Islet precursor cell (in vitro differentiated cells): ENCODE measurements around the gene IL17F.
A peak's percentile ranks its signal among the peaks of the same experiment; 100 is the strongest.
"Not testable (repeated sequence)": the region's sequence is repeated elsewhere in the genome, so short reads cannot be mapped to it uniquely, and the experiment has no call there.

Experiments used
- DNase-seq: peaks from one replicate; pipeline ENCODE4 v3.0.0-alpha.2; 2018

IL17F gene

GRCh38 chr6:52243282-52243893 lies 912 bp downstream of the IL17F start:
- no peak for DNase-seq

- no peak for DNase-seq
Measured at GRCh38 chr6:52241819-52242218, 2.5 kb downstream of the IL17F start.

DNA sequence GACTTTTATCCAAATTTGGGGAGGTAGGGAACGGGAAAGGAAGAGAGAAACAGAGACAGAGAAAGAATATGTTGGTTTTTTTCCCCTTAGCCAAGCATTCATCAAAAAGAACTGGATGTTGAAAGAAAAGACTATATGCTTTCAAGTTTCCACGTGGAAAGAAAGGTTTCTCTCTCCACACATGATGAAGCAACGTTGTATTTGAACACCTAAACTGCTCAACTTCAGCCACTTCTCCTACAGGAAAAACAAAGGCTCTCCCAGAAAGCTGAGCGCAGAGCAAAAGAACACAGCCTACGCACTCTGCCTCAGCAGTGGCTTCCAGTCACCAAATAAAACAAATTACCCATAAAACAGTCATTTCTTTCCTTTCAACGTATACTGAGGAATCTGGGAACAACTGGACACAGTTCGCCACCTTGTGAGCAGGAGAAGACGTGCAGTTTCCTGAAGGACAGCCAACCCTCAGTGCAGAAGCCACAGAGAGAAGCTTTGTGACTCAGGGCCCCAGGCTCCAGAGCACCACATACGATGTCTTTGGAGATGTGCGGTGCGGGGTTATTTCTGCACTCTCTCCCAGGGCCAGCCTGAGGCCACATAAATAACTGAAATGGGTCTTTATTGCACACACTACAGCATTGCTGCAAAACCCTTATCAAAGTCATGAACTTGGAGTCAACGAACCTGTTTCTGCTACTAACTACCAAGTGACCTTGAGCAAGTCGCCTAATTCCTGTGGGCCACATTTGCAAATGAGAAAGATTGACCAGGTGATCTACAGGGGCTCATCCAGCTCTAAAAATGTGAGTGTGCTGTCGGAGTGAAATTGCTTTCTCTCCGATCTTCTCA lies 10.1 kb downstream of the IL17F start:
- DNase-seq = peak; percentile 88

DNA sequence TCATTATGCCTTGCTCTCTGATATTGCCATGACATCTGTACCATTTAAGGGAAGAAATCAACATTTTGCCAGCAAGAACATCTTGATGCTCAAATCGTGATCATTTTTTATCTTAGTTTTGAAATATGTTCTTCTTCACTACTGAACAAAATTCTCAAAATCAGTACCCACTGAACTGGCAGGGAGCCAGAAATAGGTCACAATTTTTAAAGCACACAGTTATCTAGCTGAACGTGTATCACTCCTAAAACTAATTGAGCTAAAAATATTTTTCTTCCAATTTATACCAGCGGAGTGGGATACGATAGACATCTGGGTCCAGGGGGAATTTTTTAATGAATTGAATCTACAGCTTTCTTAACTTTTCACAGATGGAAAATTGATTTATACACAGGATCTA lies 11.3 kb downstream of the IL17F start:
- no peak for DNase-seq

DNA sequence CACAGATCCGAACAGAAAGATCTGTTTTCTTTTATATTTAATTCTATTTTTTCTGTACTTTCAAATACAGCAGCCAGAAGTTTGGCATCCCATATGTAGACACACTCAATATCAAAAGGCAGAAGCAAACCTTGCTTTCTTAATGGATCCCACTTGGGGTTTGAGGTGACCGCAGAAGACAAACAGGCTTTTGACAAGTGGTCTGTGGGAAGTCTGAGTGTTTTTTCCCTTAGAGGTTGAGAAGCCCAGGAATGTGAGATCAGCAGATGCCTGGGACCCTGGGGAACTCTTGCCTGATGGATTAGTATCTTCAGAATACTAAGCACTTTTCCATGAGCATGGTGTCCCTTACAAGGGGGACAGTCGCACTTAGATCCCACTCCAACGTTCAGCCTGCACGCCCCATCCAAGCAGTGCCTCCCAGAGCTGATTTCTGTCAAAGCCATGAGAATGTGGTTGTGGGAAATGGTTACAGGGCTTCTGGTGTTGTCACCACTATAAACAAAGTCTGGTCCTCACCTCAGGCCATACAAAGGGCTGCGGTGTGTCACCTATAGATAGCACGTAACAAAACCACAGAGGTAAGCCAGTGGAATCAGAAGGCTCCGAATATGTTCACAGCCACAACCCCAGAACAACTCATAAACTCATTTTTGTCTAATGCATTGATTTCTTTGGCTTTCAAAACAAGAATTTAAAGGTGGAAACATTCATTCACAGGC lies 12.7 kb downstream of the IL17F start:
- DNase-seq = peak; percentile 60

GRCh38 chr6:52230685-52231084 lies 13.6 kb downstream of the IL17F start:
- no peak for DNase-seq

GRCh38 chr6:52227495-52227894 lies 16.8 kb downstream of the IL17F start:
- no peak for DNase-seq

DNA sequence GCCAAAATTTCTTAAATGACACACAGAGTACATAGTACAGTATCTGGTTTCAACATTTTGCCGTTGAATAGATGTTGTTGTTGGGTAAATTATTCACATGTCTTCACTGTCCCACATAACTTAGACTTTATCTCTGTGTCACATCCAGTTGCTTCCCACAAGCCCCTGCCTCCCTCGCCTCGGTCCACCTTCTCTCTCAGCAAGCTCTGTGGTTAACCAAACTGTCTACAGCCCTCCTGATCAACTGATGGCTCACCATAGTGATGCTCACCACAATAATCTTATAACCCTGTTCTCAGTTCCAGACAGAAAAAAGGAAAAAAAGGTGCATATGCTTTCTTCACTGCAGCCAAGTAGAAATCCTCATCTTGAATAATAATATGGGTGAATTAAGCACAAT lies 23.0 kb downstream of the IL17F start:
- no peak for DNase-seq

DNA sequence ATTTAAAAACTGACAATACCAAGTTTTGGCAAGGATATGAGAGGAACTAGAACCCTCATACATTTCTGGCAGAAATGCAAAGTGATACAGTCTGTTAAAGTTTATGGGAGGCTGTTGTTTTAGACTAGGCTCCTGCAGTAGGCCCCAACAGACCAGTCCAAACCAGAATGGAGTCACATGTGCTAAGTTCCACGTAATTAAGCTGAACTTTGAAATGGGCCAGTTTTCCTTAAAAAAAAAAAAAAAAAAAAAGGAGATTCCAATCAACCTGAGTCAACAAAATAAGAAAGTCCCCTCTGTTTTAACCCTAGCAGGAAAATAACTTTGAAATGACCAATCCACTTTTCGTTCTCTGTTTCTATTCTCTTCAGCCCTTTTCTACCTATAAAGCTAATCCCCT lies 26.5 kb downstream of the IL17F start:
- DNase-seq = no peak

- no peak for DNase-seq
Measured at GRCh38 chr6:52216932-52217575, 27.2 kb downstream of the IL17F start.

GRCh38 chr6:52215787-52216186 lies 28.5 kb downstream of the IL17F start:
- no peak for DNase-seq

GRCh38 chr6:52213127-52213526 lies 31.2 kb downstream of the IL17F start:
- no peak for DNase-seq

DNA sequence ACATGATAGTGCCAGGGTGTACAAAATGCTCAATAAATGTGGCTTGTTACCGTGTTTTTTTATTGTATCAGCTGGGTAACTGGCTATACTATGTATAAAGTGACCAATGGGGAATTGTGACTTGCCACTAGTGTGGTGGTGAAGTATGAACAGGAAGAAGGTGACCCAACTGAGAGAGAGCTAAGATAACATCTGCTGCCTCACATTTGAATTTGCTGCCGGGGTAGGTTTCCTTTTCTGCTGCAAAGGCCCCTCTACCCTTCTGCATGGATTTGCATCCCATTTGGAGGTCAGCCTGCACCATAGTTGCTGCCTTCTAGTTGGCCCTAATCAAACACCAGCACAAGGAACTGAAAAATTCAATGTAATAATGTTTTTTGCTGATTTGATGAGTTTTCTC lies 34.1 kb downstream of the IL17F start:
- no peak for DNase-seq

- DNase-seq = no peak
Measured at GRCh38 chr6:52209770-52210169, 34.5 kb downstream of the IL17F start.

DNA sequence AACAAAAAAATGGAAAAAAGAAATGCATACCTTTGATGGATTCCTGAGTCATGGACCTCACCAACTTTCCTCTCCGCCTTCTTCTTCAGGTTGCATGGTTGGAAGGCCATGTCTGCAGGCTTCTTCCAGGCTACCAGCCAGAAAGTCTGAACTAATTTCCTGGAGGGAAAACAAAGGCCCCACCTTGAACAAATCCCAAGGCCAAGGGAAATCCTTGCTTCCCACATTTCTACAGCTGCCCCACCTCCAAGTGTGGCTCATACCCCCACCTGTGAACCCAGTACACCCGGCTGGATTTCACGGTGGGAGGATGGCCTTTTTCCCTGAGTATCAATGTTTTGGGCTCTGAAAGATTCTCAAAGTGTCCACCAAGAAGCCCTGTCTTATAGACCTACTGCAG lies 35.7 kb downstream of the IL17F start:
- no peak for DNase-seq

DNA sequence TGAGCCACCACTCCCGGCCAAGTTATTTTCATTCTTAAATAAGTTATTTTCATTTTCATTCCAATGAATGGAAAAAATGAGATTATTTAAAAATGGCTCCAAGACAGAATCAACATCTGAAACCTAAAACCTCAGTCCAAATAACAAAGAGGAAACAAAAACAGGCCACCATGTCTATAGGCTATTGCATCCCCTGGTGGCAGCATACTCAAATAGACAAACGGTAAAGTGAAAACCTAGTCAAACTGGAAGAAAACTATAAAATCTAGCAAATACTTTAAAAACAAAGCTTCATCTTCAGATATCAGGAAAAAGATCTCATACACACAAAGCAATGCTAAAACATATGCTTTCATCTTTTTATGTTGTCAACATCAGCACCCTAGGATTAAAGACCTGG lies 37.2 kb downstream of the IL17F start:
- DNase-seq = no peak

GRCh38 chr6:52201493-52201892 lies 42.8 kb downstream of the IL17F start:
- no peak for DNase-seq

DNA sequence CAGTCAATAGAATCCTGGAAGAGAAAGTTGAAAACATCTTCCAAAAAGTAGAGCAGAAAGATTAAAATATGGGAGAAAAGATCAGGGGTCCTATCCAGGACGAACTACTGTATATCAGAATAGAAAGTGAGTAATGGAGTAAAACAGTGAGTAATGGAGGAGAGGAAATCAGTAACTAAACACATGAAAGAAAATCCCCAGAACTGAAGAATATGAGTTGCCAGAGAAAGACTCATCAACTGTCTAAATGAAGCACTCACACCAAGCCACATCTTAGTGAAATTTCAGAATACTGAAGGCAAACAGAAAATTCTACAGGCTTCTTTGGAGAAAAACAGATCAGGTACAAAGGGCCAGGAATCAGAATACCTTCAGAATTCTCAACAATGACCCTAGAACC lies 43.3 kb downstream of the IL17F start:
- DNase-seq = no peak

GRCh38 chr6:52200088-52200487 lies 44.2 kb downstream of the IL17F start:
- DNase-seq = not testable (repeated sequence)

DNA sequence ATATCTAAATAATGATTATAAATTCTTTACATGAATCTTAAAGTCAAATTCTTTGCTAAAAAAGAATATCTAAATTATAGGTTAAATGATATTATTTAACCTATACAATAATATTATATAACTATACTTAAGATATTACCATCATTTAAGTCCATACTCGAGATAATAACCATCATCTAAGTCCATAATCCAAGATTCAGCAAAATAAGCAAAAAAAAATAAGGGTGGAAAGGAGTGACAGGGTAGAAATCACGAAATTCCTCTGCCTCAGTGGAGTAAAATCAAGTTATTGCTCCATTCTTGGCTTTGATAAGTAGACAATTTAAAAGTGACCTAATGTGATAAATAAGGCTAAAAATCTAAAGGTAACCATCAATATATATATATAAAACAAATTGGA lies 48.4 kb downstream of the IL17F start:
- no peak for DNase-seq

DNA sequence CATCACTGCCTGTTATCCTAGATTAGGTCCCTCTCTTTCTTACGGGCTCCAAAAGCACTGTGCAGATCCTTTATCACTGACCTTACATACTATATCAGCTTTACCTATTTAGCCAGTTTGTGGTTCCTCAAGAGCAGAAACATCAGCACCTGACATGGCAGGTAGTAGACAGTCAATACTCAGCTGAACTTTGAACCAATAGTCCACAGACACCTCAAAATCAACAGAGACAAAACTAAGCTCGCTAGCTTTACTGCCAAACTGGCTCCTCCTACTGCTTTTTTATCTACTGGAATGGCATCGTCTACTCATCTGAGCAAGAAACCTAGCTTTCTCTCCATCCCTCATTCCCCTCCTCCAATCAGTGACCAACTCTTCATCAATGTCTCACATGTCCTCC lies 52.5 kb downstream of the IL17F start:
- no peak for DNase-seq

GRCh38 chr6:52190409-52190808 lies 53.9 kb downstream of the IL17F start:
- no peak for DNase-seq

DNA sequence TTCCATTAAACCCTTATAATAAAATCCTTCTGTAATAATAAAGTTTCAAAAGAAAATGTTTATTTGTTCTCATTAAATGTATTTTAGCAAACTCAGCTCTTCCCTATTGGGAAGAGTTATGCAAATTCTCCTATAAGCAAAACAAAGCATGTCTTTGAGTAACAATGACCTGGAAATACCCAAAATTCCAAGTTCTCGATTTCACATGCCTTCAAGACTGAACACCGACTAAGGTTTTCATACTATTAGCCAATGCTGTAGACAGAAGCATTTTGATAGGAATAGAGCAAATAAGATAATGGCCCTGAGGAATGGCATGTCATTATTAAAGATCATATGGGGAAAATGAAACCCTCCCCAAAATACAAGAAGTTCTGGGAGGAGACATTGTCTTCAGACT lies 54.3 kb downstream of the IL17F start:
- no peak for DNase-seq

- DNase-seq = no peak
Measured at GRCh38 chr6:52187098-52187497, 57.2 kb downstream of the IL17F start.
